B cell (primary cell): ENCODE results near the gene NOP9.

Source experiments
- CTCF ChIP-seq: fragments of 200-600 bp; IDR thresholded peaks from one replicate; pipeline ENCODE4 v1.8.0; 2022; ENCODE audit warnings: antibody characterized with exemption, mild to moderate bottlenecking
- EZH2 ChIP-seq: IDR thresholded peaks from 2 replicates; pipeline ENCODE4 v1.6.1; 2012; ENCODE audit warnings: borderline replicate concordance, low read depth, mild to moderate bottlenecking, moderate library complexity, low read length; ENCODE audit not compliant: insufficient read depth, poor library complexity, severe bottlenecking

- TF ChIP-seq CTCF, result no peak
- no peak for TF ChIP-seq EZH2
These were observed 26.3 kb downstream of the NOP9 start for GRCh38 chr14:24325963-24326362.
